ENCODE measurements around the gene CRMP1.

CRMP1 gene

GRCh38 chr4:5893004-5893580 is at the start of gene CRMP1:
Gene CRMP1 (minus strand): TSS chr4:5893086. CDS start chr4:5892969, 117 bp downstream.
- DNase-seq: no peak

GRCh38 chr4:5941601-5942000 is 48.7 kb upstream of the CRMP1 start:
- DNase-seq: no peak

- DNase-seq: no peak
These were observed 47.8 kb upstream of the CRMP1 start for GRCh38 chr4:5940470-5941203.

GRCh38 chr4:5933996-5934831 is 41.3 kb upstream of the CRMP1 start:
- no peak for DNase-seq

- DNase-seq: no peak
These were observed 40.2 kb upstream of the CRMP1 start for GRCh38 chr4:5933116-5933515.

GRCh38 chr4:5932035-5932568 is 39.2 kb upstream of the CRMP1 start:
- DNase-seq: no peak

- DNase-seq: no peak
These were observed 38.6 kb upstream of the CRMP1 start for GRCh38 chr4:5931526-5931925.

- no peak for DNase-seq
These were observed 38.0 kb upstream of the CRMP1 start for GRCh38 chr4:5930876-5931275.

- DNase-seq: no peak
These were observed 37.6 kb upstream of the CRMP1 start for GRCh38 chr4:5930456-5930855.

- no peak for DNase-seq
These were observed 36.0 kb upstream of the CRMP1 start for GRCh38 chr4:5928844-5929420.

GRCh38 chr4:5928274-5928673 is 35.4 kb upstream of the CRMP1 start:
- DNase-seq: no peak

GRCh38 chr4:5927747-5928146 is 34.9 kb upstream of the CRMP1 start:
- no peak for DNase-seq

GRCh38 chr4:5927116-5927515 is 34.2 kb upstream of the CRMP1 start:
- no peak for DNase-seq

- no peak for DNase-seq
These were observed 33.7 kb upstream of the CRMP1 start for GRCh38 chr4:5926598-5926997.

- no peak for DNase-seq
These were observed 32.7 kb upstream of the CRMP1 start for GRCh38 chr4:5925419-5926200.

GRCh38 chr4:5924461-5925125 is 31.7 kb upstream of the CRMP1 start:
- no peak for DNase-seq

- no peak for DNase-seq
These were observed 30.5 kb upstream of the CRMP1 start for GRCh38 chr4:5923376-5923775.

GRCh38 chr4:5922556-5922955 is 29.7 kb upstream of the CRMP1 start:
- no peak for DNase-seq

- no peak for DNase-seq
These were observed 29.1 kb upstream of the CRMP1 start for GRCh38 chr4:5921981-5922380.

GRCh38 chr4:5921101-5921980 is 28.5 kb upstream of the CRMP1 start:
- no peak for DNase-seq

GRCh38 chr4:5919571-5919970 is 26.7 kb upstream of the CRMP1 start:
- DNase-seq: no peak

Data from CD4-positive, alpha-beta T cell treated with Interferon alpha-2 for 1 hour (primary cell).